B cell (primary cell): ENCODE measurements around the gene HEXD. TPM values are rescaled to one million over a fixed set of nuclear protein-coding genes. Genes with fewer than 3 reads are reported as not detected.
A peak's percentile ranks its signal among the peaks of the same experiment; 100 is the strongest.

ENCODE experiments used
- ATAC-seq: fragments of 200-7000 bp; cut with Tn5 transposase; one replicate; pipeline ENCODE4 v1.10.0; 2021; ENCODE audit warnings: low read depth, mild to moderate bottlenecking, moderate number of reproducible peaks, moderate library complexity
- CTCF ChIA-PET: fragments of 350-600 bp; sonication (Branson Sonifier 250); formaldehyde crosslinking; loops from one replicate; lab custom pipeline; 2021; ENCODE audit warnings: antibody characterized with exemption, inconsistent platforms; lab: Charles Lee
- POLR2A ChIA-PET: fragments of 350-600 bp; sonication (Branson Sonifier 250); formaldehyde crosslinking; loops from one replicate; lab custom pipeline; 2021; ENCODE audit warnings: antibody characterized with exemption; lab: Charles Lee
- DNase-seq: peaks from one replicate; pipeline ENCODE4 v3.0.0; 2013
- H2AFZ ChIP-seq: 2 replicates; pipeline ENCODE4 v1.6.1; 2012; ENCODE audit warnings: mild to moderate bottlenecking, low read depth, low read length; ENCODE audit not compliant: insufficient read depth, poor library complexity, severe bottlenecking
- H3K27ac ChIP-seq, 2 donors: 1 replicate in 1 of 2; 2 replicates in 1 of 2; pipeline ENCODE4 v1.5.1; 2012 to 2013; ENCODE audit warnings: low read length in 2 of 2, mild to moderate bottlenecking in 2 of 2, moderate library complexity in 1 of 2
- H3K27me3 ChIP-seq, 4 experiments: fragments of 200-600 bp in 1 of 4; sonication (generic) in 1 of 4; replicated peaks in 1 of 4; 1 replicate in 2 of 4; 2 replicates in 2 of 4; pipeline versions ENCODE4 v1.6.1 to v1.7.0; 2013 to 2016; ENCODE audit warnings: low read length in 3 of 4, mild to moderate bottlenecking in 2 of 4, mixed read lengths in 1 of 4, moderate library complexity in 1 of 4; ENCODE audit not compliant: insufficient read depth in 4 of 4, control insufficient read depth in 3 of 4; ENCODE audit errors: control extremely low read depth in 1 of 4
- H3K36me3 ChIP-seq, 2 experiments: replicated peaks in 1 of 2; 1 replicate in 1 of 2; 2 replicates in 1 of 2; pipeline versions ENCODE4 v1.6.1 to v1.7.1; 2013; ENCODE audit warnings: low read length in 1 of 2; ENCODE audit not compliant: insufficient read depth in 2 of 2, control insufficient read depth in 1 of 2; ENCODE audit errors: control extremely low read depth in 1 of 2, extremely low read depth in 1 of 2
- H3K4me1 ChIP-seq, 2 donors: fragments of 200-600 bp in 1 of 2; sonication (generic) in 1 of 2; 1 replicate in 1 of 2; 2 replicates in 1 of 2; pipeline versions ENCODE4 v1.5.1 to v1.6.1; 2013 to 2017; ENCODE audit warnings: low read length in 2 of 2; ENCODE audit not compliant: control insufficient read depth in 2 of 2, insufficient read depth in 2 of 2
- H3K4me2 ChIP-seq: replicated peaks from 2 replicates; pipeline ENCODE3; 2012; ENCODE audit warnings: mild to moderate bottlenecking, low read depth, low read length; ENCODE audit not compliant: poor library complexity, severe bottlenecking
- H3K4me3 ChIP-seq, 5 experiments: fragments of 200-600 bp in 1 of 5; sonication (generic) in 1 of 5; 1 replicate in 3 of 5; 2 replicates in 2 of 5; pipeline versions ENCODE4 v1.5.1 to v1.7.0; 2011 to 2016; ENCODE audit warnings: low read length in 4 of 5, mild to moderate bottlenecking in 4 of 5, low read depth in 2 of 5, control low read depth in 1 of 5, moderate library complexity in 1 of 5; ENCODE audit not compliant: insufficient read depth in 1 of 5; ENCODE audit errors: control extremely low read depth in 1 of 5, extremely low read depth in 1 of 5
- H3K79me2 ChIP-seq: fragments of 200-600 bp; sonication (generic); one replicate; pipeline ENCODE4 v1.6.0; 2016; ENCODE audit warnings: low read length; ENCODE audit not compliant: control insufficient read depth, insufficient read depth
- H3K9ac ChIP-seq: fragments of 200-600 bp; sonication (generic); 2 replicates; pipeline ENCODE4 v1.6.1; 2017; ENCODE audit warnings: mild to moderate bottlenecking, low read length, moderate library complexity
- H3K9me3 ChIP-seq, 3 donors: one replicate each; pipeline versions ENCODE4 v1.6.1 to v1.7.1; 2013; ENCODE audit warnings: low read length in 2 of 3; ENCODE audit not compliant: control insufficient read depth in 2 of 3, insufficient read depth in 1 of 3; ENCODE audit errors: control extremely low read depth in 1 of 3
- H4K20me1 ChIP-seq: 2 replicates; pipeline ENCODE4 v1.6.0; 2012; ENCODE audit warnings: mild to moderate bottlenecking, low read length; ENCODE audit not compliant: insufficient read depth, control insufficient read depth, poor library complexity, severe bottlenecking
- H3K27ac Mint-ChIP-seq: one replicate; pipeline ENCODE4 v1.8.0; 2021; ENCODE audit warnings: mixed read lengths
- H3K27me3 Mint-ChIP-seq: one replicate; pipeline ENCODE4 v1.8.0; 2021; ENCODE audit warnings: mixed read lengths
- H3K4me1 Mint-ChIP-seq: one replicate; pipeline ENCODE4 v1.8.0; 2021; ENCODE audit warnings: mixed read lengths
- H3K4me3 Mint-ChIP-seq: one replicate; pipeline ENCODE4 v1.8.0; 2021; ENCODE audit warnings: mixed read lengths
- H3K9me3 Mint-ChIP-seq: one replicate; pipeline ENCODE4 v1.8.0; 2022; ENCODE audit warnings: mixed read lengths; ENCODE audit not compliant: insufficient read depth
- CTCF ChIP-seq: fragments of 200-600 bp; IDR thresholded peaks from one replicate; pipeline ENCODE4 v1.8.0; 2022; ENCODE audit warnings: antibody characterized with exemption, mild to moderate bottlenecking
- EZH2 ChIP-seq: IDR thresholded peaks from 2 replicates; pipeline ENCODE4 v1.6.1; 2012; ENCODE audit warnings: borderline replicate concordance, low read depth, mild to moderate bottlenecking, moderate library complexity, low read length; ENCODE audit not compliant: insufficient read depth, poor library complexity, severe bottlenecking
- WGBS: methylation state at CpG from one replicate; pipeline ENCODE4 v1.1.5; 2013; ENCODE audit warnings: missing lambda C conversion rate; ENCODE audit not compliant: insufficient coverage; 5-methylcytosine and 5-hydroxymethylcytosine counted together
- intact Hi-C: fragments of 100-400 bp; cut with micrococcal nuclease; formaldehyde crosslinking; loops from one replicate; pipeline ENCODE4 v1.10.0; 2022
- polyA plus RNA-seq: library from polyadenylated mRNA; depleted of rRNA; stranded (reverse); fragments of >200 nt; gene quantifications from 2 replicates; pipeline ENCODE4 v1.2.3, GENCODE V29; 2012
- total RNA-seq, 2 donors: library from RNA; stranded (reverse); fragments of 120-200 nt in 1 of 2; gene quantifications; 1 replicate in 1 of 2; 2 replicates in 1 of 2; pipeline versions ENCODE4 v1.2.3 to v1.2.4, GENCODE V29; 2013 to 2022

HEXD gene
- total and polyA plus RNA-seq, 2 donors (not counting 1 experiment from before 2014, with no cell fraction given), result 128 to 317 TPM

GRCh38 chr17:82449883-82450356, 31.8 kb downstream of the HEXD start:
- Histone ChIP-seq H3K27ac (peak overlapping the region; percentile 95 to 99), H3K79me2 (peaks cover 62% of the 10 kb centered on the region), H2AFZ (no peak overlapping the region), H4K20me1 (peaks cover 19% of the 10 kb centered on the region), H3K4me3 (peak overlapping the region; percentile 81 to 99 (median 93)), H3K4me2 (peak overlapping the region; percentile 95), H3K9me3 (peaks cover 0 to 4% (median 0%) of the 10 kb centered on the region in 3 donors), H3K4me1 (peaks cover 17 to 52% of the 10 kb centered on the region in 2 donors), H3K27me3 (no peaks in the 10 kb centered on the region), H3K9ac (peak overlapping the region; percentile 98), H3K36me3 (peaks cover 1 to 30% of the 10 kb centered on the region in 2 experiments)
- no peaks in the 10 kb centered on the region for H3K27me3 Mint-ChIP-seq
- H3K4me1 Mint-ChIP-seq, result peaks cover 40% of the 10 kb centered on the region
- CTCF ChIA-PET, result interaction anchor here (1.1 to 2.8 kb wide), 4 partner anchors 8 to 352 kb away, joined by 3 to 11 read pairs (median 6); partner anchors contain the start of genes FASN, NARF and OGFOD3
- ATAC-seq, result no peak
- TF ChIP-seq EZH2, result no peak
- no peak for TF ChIP-seq CTCF
- WGBS, result 7% methylated on average over 12 of the region's 18 CpGs
- peak overlapping the region; percentile 96 for H3K27ac Mint-ChIP-seq
- no peak for DNase-seq
- intact Hi-C loops, result loop anchor here (1.0 to 2.0 kb wide), 10 partner anchors 8 to 219 kb away; partner anchors contain the start of genes FOXK2, HEXD, NARF and OGFOD3
- no peaks in the 10 kb centered on the region for H3K9me3 Mint-ChIP-seq
- peak overlapping the region; percentile 88 for H3K4me3 Mint-ChIP-seq
- POLR2A ChIA-PET, result interaction anchor here (0.8 to 1.8 kb wide), 13 partner anchors 9 to 221 kb away, joined by 3 to 24 read pairs (median 4); partner anchors contain the start of genes CSNK1D, NARF and SLC16A3
